Caco-2 (cell line): ENCODE results near the gene TRAPPC3. TPM values are rescaled to one million over a fixed set of nuclear protein-coding genes. Genes with fewer than 3 reads are reported as not detected.

Experiments
- BruUV-seq: library from RNA; stranded (reverse); fragments of 400-500 nt; replicated peaks from 2 replicates; lab custom pipeline; 2021; lab: Mats Ljungman, UMichigan
- CTCF ChIA-PET: fragments of 300-600 bp; sonication (Branson Sonifier 250); formaldehyde crosslinking; loops from one replicate; lab custom pipeline; 2022; ENCODE audit warnings: antibody characterized with exemption; lab: Charles Lee
- POLR2A ChIA-PET: fragments of 300-600 bp; sonication (Branson Sonifier 250); formaldehyde crosslinking; loops from one replicate; lab custom pipeline; 2022; ENCODE audit warnings: antibody characterized with exemption; lab: Charles Lee
- DNase-seq, 2 experiments: peaks; one replicate each; pipeline versions ENCODE4 v3.0.0 to v3.0.0-alpha.2; 2020 to 2022
- H3K27me3 ChIP-seq: replicated peaks from 2 replicates; pipeline ENCODE4 v1.6.0; 2011; ENCODE audit warnings: low read length; ENCODE audit not compliant: control insufficient read depth, insufficient read depth
- H3K36me3 ChIP-seq: 2 replicates; pipeline ENCODE4 v1.5.1; 2011; ENCODE audit warnings: low read length; ENCODE audit not compliant: control insufficient read depth, insufficient read depth
- H3K4me1 ChIP-seq: fragments of 250-450 bp; sonication (Bioruptor Pico); 2 replicates; pipeline ENCODE4 v1.5.1; 2020; ENCODE audit warnings: mild to moderate bottlenecking
- H3K4me3 ChIP-seq: 2 replicates; pipeline ENCODE4 v1.5.1; 2011; ENCODE audit warnings: low read depth, mild to moderate bottlenecking, control low read depth, low read length
- H3K9me3 ChIP-seq: fragments of 250-450 bp; sonication (Bioruptor Pico); 2 replicates; pipeline ENCODE4 v1.5.1; 2020; ENCODE audit warnings: mild to moderate bottlenecking, moderate library complexity
- H3K27ac Mint-ChIP-seq: one replicate; pipeline ENCODE4 v1.8.0; 2022; ENCODE audit warnings: mixed read lengths; ENCODE audit not compliant: unreplicated experiment
- H3K27me3 Mint-ChIP-seq: one replicate; pipeline ENCODE4 v1.8.0; 2022; ENCODE audit warnings: mixed read lengths; ENCODE audit not compliant: insufficient read depth, unreplicated experiment
- H3K36me3 Mint-ChIP-seq: one replicate; pipeline ENCODE4 v1.8.0; 2022; ENCODE audit warnings: mild to moderate bottlenecking, mixed read lengths; ENCODE audit not compliant: insufficient read depth, unreplicated experiment
- H3K4me1 Mint-ChIP-seq: one replicate; pipeline ENCODE4 v1.8.0; 2022; ENCODE audit warnings: low read depth, mixed read lengths; ENCODE audit not compliant: unreplicated experiment
- H3K4me3 Mint-ChIP-seq: one replicate; pipeline ENCODE4 v1.8.0; 2022; ENCODE audit warnings: mild to moderate bottlenecking, moderate library complexity, mixed read lengths; ENCODE audit not compliant: unreplicated experiment
- H3K9me3 Mint-ChIP-seq: one replicate; pipeline ENCODE4 v1.8.0; 2022; ENCODE audit warnings: mixed read lengths; ENCODE audit not compliant: unreplicated experiment
- CTCF ChIP-seq, 2 experiments: fragments of 200-600 bp in 1 of 2; IDR thresholded peaks; 1 replicate in 1 of 2; 2 replicates in 1 of 2; pipeline versions ENCODE4 v1.5.1 to v1.8.0; 2011 to 2022; ENCODE audit warnings: antibody characterized with exemption in 1 of 2, control low read depth in 1 of 2, inconsistent platforms in 1 of 2, low read depth in 1 of 2, low read length in 1 of 2, mild to moderate bottlenecking in 1 of 2, moderate library complexity in 1 of 2; ENCODE audit not compliant: insufficient read depth in 1 of 2, severe bottlenecking in 1 of 2, unreplicated experiment in 1 of 2
- intact Hi-C: fragments of 100-400 bp; cut with micrococcal nuclease; formaldehyde crosslinking; loops from one replicate; pipeline ENCODE4 v1.10.0; 2022; ENCODE audit not compliant: unreplicated experiment
- total RNA-seq: library from RNA; stranded (reverse); gene quantifications from 2 replicates; pipeline ENCODE4 v1.2.3, GENCODE V29; 2022

The TRAPPC3 gene
- total RNA-seq, 1 experiment from 2014 or later: 35.4 TPM

- intact Hi-C loops: no loop called here
- no peaks in the 10 kb centered on the region for H3K4me1 Mint-ChIP-seq
- no peak overlapping the region for H3K4me3 Mint-ChIP-seq
- CTCF ChIA-PET: no interaction called here
- POLR2A ChIA-PET: no interaction called here
- no peaks in the 10 kb centered on the region for H3K36me3 ChIP-seq
- peaks cover 3% of the 10 kb centered on the region for H3K27me3 Mint-ChIP-seq
- no peak for DNase-seq
- H3K36me3 Mint-ChIP-seq: no peaks in the 10 kb centered on the region
- no peaks in the 10 kb centered on the region for H3K4me1 ChIP-seq
- TF ChIP-seq CTCF (IDR thresholded peaks at IDR 0.05; ENCODE audit: insufficient read depth in 1 of 2, low read depth in 1 of 2, low read length in 1 of 2, severe bottlenecking in 1 of 2, unreplicated experiment in 1 of 2): no peak
- H3K27ac Mint-ChIP-seq: no peak overlapping the region
- no peak overlapping the region for H3K4me3 ChIP-seq
- BruUV-seq: no TSS peak
- no peaks in the 10 kb centered on the region for H3K27me3 ChIP-seq
- H3K9me3 ChIP-seq: no peaks in the 10 kb centered on the region
- no peaks in the 10 kb centered on the region for H3K9me3 Mint-ChIP-seq
Measured at GRCh38 chr1:36118447-36119204, 30.7 kb downstream of the TRAPPC3 start.

- H3K4me3 ChIP-seq: no peak overlapping the region
- Mint-ChIP-seq H3K4me3 (no peak overlapping the region), H3K27ac (no peak overlapping the region), H3K27me3 (no peaks in the 10 kb centered on the region), H3K9me3 (no peaks in the 10 kb centered on the region), H3K36me3 (no peaks in the 10 kb centered on the region), H3K4me1 (no peaks in the 10 kb centered on the region)
- DNase-seq: no peak
- POLR2A ChIA-PET: no interaction called here
- intact Hi-C loops: no loop called here
- H3K9me3 ChIP-seq: no peaks in the 10 kb centered on the region
- CTCF ChIA-PET: no interaction called here
- H3K27me3 ChIP-seq: no peaks in the 10 kb centered on the region
- no peaks in the 10 kb centered on the region for H3K36me3 ChIP-seq
- H3K4me1 ChIP-seq: no peaks in the 10 kb centered on the region
- TF ChIP-seq CTCF (IDR thresholded peaks at IDR 0.05; ENCODE audit: insufficient read depth in 1 of 2, low read depth in 1 of 2, low read length in 1 of 2, severe bottlenecking in 1 of 2, unreplicated experiment in 1 of 2): no peak
- no TSS peak for BruUV-seq
Measured at GRCh38 chr1:36116901-36117300, 32.4 kb downstream of the TRAPPC3 start.

- ChIA-PET CTCF (interaction anchor here (0.6 kb wide), 1 partner anchor 259 kb away, joined by 7 read pairs; no protein-coding TSS in a partner anchor), POLR2A (no interaction called here)
- no peak overlapping the region for H3K27ac Mint-ChIP-seq
- H3K27me3 Mint-ChIP-seq: no peaks in the 10 kb centered on the region
- no peaks in the 10 kb centered on the region for H3K9me3 Mint-ChIP-seq
- Histone ChIP-seq H3K36me3 (no peaks in the 10 kb centered on the region), H3K4me3 (no peak overlapping the region), H3K9me3 (no peaks in the 10 kb centered on the region), H3K27me3 (no peaks in the 10 kb centered on the region), H3K4me1 (no peaks in the 10 kb centered on the region)
- no peaks in the 10 kb centered on the region for H3K4me1 Mint-ChIP-seq
- no peak for DNase-seq
- no peaks in the 10 kb centered on the region for H3K36me3 Mint-ChIP-seq
- BruUV-seq: no TSS peak
- no peak overlapping the region for H3K4me3 Mint-ChIP-seq
- TF ChIP-seq CTCF (IDR thresholded peaks at IDR 0.05; ENCODE audit: insufficient read depth in 1 of 2, low read depth in 1 of 2, low read length in 1 of 2, severe bottlenecking in 1 of 2, unreplicated experiment in 1 of 2): no peak
- intact Hi-C loops: no loop called here
Measured at GRCh38 chr1:36115931-36116330, 33.4 kb downstream of the TRAPPC3 start.
